Bronchial epithelial cell (primary cell): ENCODE results near the gene CCDC91. TPM values are rescaled to one million over a fixed set of nuclear protein-coding genes. Genes with fewer than 3 reads are reported as not detected.

Experiments
- DNase-seq: peaks from one replicate; pipeline ENCODE4 v3.0.0-alpha.2; 2010; ENCODE audit warnings: low read depth
- FAIRE-seq: peaks from 2 replicates; lab custom pipeline; 2011; peaks lifted over from hg19 to GRCh38; lab: Jason Lieb, UNC
- H3K27me3 ChIP-seq: 2 replicates; pipeline ENCODE4 v1.5.1; 2011; ENCODE audit warnings: low read length; ENCODE audit not compliant: control insufficient read depth, insufficient read depth
- H3K36me3 ChIP-seq: 2 replicates; pipeline ENCODE4 v1.5.1; 2011; ENCODE audit warnings: low read length; ENCODE audit not compliant: control insufficient read depth, insufficient read depth
- H3K4me3 ChIP-seq: 2 replicates; pipeline ENCODE4 v1.5.1; 2011; ENCODE audit warnings: mild to moderate bottlenecking, low read depth, low read length, control low read depth
- CTCF ChIP-seq: IDR thresholded peaks from 2 replicates; pipeline ENCODE4 v1.5.1; 2011; ENCODE audit warnings: mild to moderate bottlenecking, moderate library complexity, low read length, control low read depth, inconsistent platforms; ENCODE audit not compliant: insufficient read depth, severe bottlenecking
- total RNA-seq: library from RNA; depleted of rRNA; stranded (reverse); fragments of >200 nt; gene quantifications from 2 replicates; pipeline ENCODE4 v1.2.1, GENCODE V29; 2014

Gene CCDC91
- total RNA-seq, 1 donor from 2014 or later: 26.3 TPM

- Histone ChIP-seq H3K36me3 (no peaks in the 10 kb centered on the region), H3K27me3 (no peaks in the 10 kb centered on the region), H3K4me3 (no peak overlapping the region)
- DNase-seq: peak; percentile 10
- no peak for FAIRE-seq
- no peak for TF ChIP-seq CTCF
Observed at GRCh38 chr12:28539691-28540323, 349.6 kb downstream of the CCDC91 start.

GRCh38 chr12:28540324-28540714, 350.1 kb downstream of the CCDC91 start:
- no peaks in the 10 kb centered on the region for H3K36me3 ChIP-seq
- no peaks in the 10 kb centered on the region for H3K27me3 ChIP-seq
- no peak overlapping the region for H3K4me3 ChIP-seq
- DNase-seq: no peak
- TF ChIP-seq CTCF: no peak
- FAIRE-seq: no peak

GRCh38 chr12:28543021-28543890, 353.0 kb downstream of the CCDC91 start:
- no peak overlapping the region for H3K4me3 ChIP-seq
- TF ChIP-seq CTCF: no peak
- DNase-seq (no peak), FAIRE-seq (no peak)
- no peaks in the 10 kb centered on the region for H3K27me3 ChIP-seq
- no peaks in the 10 kb centered on the region for H3K36me3 ChIP-seq

- peak; percentile 84 for DNase-seq
- no peak for FAIRE-seq
- H3K27me3 ChIP-seq: no peaks in the 10 kb centered on the region
- H3K36me3 ChIP-seq: no peaks in the 10 kb centered on the region
- no peak overlapping the region for H3K4me3 ChIP-seq
- no peak for TF ChIP-seq CTCF
Observed at GRCh38 chr12:28550757-28551704, 360.8 kb downstream of the CCDC91 start.

GRCh38 chr12:28552251-28552970, 362.2 kb downstream of the CCDC91 start:
- H3K36me3 ChIP-seq: no peaks in the 10 kb centered on the region
- DNase-seq: no peak
- FAIRE-seq: no peak
- H3K4me3 ChIP-seq: no peak overlapping the region
- TF ChIP-seq CTCF: no peak
- H3K27me3 ChIP-seq: no peaks in the 10 kb centered on the region
